Upper lobe of right lung (tissue), 1 donor: ENCODE measurements around the gene SCUBE1. TPM values are rescaled to one million over a fixed set of nuclear protein-coding genes. Genes with fewer than 3 reads are reported as not detected.

ENCODE experiments used
- ATAC-seq: fragments of 200-7000 bp; cut with Tn5 transposase; one replicate; pipeline ENCODE4 v1.9.1; 2020; ENCODE audit warnings: mild to moderate bottlenecking, moderate library complexity
- DNase-seq: peaks from one replicate; pipeline ENCODE4 v3.0.0-alpha.2; 2020
- H3K27ac ChIP-seq: fragments of 200-600 bp; one replicate; pipeline ENCODE4 v1.8.0; 2022
- H3K27me3 ChIP-seq: fragments of 200-600 bp; one replicate; pipeline ENCODE4 v1.8.0; 2022; ENCODE audit warnings: mild to moderate bottlenecking
- H3K36me3 ChIP-seq: fragments of 200-600 bp; one replicate; pipeline ENCODE4 v1.8.0; 2022
- H3K4me1 ChIP-seq: fragments of 200-600 bp; one replicate; pipeline ENCODE4 v1.8.0; 2022
- H3K4me3 ChIP-seq: fragments of 200-600 bp; one replicate; pipeline ENCODE4 v1.8.0; 2022; ENCODE audit warnings: mild to moderate bottlenecking
- H3K9me3 ChIP-seq: fragments of 200-600 bp; one replicate; pipeline ENCODE4 v1.8.0; 2022
- CTCF ChIP-seq: fragments of 200-600 bp; IDR thresholded peaks from one replicate; pipeline ENCODE4 v1.8.0; 2022; ENCODE audit warnings: antibody characterized with exemption
- intact Hi-C: fragments of 100-400 bp; cut with DNase I; formaldehyde crosslinking; loops from one replicate; pipeline ENCODE4 v1.11.0; 2022
- total RNA-seq: library from RNA; stranded (reverse); fragmentation: NEBNext Ultra II Directional; extraction: Animal tissue kit (Norgen Biotek cat#: 25700); gene quantifications from one replicate; pipeline ENCODE4 v1.2.1, GENCODE V29; 2021
- donor health status: DM: no; HTN: yes; CAD: no; lungs with severe emphysema.

Gene SCUBE1
- total RNA-seq, 1 donor from 2014 or later = 36.0 TPM

- Histone ChIP-seq H3K4me1 (peaks cover 5% of the 10 kb centered on the region), H3K27me3 (no peaks in the 10 kb centered on the region), H3K36me3 (no peaks in the 10 kb centered on the region), H3K27ac (no peak overlapping the region), H3K9me3 (no peaks in the 10 kb centered on the region), H3K4me3 (no peak overlapping the region)
- TF ChIP-seq CTCF = no peak
- no peak for DNase-seq
- no peak for ATAC-seq
- intact Hi-C loops = loop anchor here (10.0 kb wide), 1 partner anchor 108 kb away; no protein-coding TSS in a partner anchor
Observed at GRCh38 chr22:43277091-43277490, 66.1 kb downstream of the SCUBE1 start.

DNA sequence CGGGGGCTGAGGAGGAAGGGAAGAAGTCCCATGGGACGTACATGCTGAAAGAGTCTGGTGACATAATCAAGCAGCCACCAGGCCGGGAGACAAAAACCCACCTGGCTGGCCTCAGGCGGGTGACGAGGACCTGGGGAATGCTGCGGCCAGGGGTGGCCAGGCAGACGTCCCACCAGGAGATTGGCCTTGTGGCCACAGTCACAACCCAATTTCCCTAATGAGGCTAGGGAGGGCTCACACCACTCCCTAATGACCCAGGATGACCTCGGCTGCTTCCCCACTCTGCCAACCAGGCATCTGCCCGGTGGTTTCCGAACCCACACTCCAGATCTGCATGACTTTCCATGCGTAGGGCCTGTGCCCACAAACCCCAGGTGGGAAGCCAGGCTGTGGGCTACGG is 66.9 kb downstream of the SCUBE1 start:
- H3K36me3 ChIP-seq = no peaks in the 10 kb centered on the region
- intact Hi-C loops = loop anchor here (10.0 kb wide), 1 partner anchor 108 kb away; no protein-coding TSS in a partner anchor
- no peak overlapping the region for H3K27ac ChIP-seq
- no peaks in the 10 kb centered on the region for H3K9me3 ChIP-seq
- TF ChIP-seq CTCF = no peak
- H3K4me3 ChIP-seq = no peak overlapping the region
- ATAC-seq (no peak), DNase-seq (no peak)
- H3K27me3 ChIP-seq = no peaks in the 10 kb centered on the region
- H3K4me1 ChIP-seq = peaks cover 5% of the 10 kb centered on the region

DNA sequence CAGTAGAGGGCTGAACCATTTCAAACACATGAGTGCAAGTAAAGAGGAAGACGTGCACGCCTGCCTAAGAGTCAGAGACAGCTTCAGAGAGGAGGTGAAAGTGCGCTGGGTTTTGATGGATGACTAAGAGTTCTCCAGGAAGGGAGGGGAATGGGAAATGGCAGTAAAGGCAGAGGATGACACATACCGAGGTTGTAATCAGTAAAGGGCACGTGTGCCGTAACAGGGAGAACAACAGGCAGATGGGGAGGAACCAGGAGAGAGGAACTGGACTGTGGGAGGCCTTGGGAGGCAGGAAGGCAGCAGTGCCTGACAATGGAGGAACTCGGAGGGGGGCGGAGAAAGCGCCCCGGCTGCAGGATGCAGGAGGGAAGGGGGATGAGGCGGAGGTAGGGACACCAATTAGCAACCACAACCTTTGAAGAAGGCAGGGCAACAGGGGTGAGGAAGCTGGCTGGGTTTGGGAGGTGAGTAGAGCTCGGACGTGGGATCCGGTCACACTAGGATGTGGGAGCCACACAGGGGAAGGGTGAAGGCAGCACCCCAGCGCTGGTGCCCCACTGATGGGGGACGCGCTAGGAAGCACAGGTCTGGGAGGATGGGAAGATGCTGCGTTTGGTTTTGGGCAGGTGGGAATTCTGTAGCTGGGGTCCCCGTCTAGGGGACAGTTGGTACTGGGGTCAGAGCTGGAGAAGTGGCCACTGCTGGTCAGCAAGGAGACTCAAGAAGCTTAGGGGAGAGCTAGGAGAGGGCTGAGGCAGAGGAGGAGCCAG is 67.4 kb downstream of the SCUBE1 start:
- no peak overlapping the region for H3K27ac ChIP-seq
- ATAC-seq = peak; percentile 5
- no peaks in the 10 kb centered on the region for H3K9me3 ChIP-seq
- no peaks in the 10 kb centered on the region for H3K36me3 ChIP-seq
- TF ChIP-seq CTCF = no peak
- H3K27me3 ChIP-seq = no peaks in the 10 kb centered on the region
- no peak overlapping the region for H3K4me3 ChIP-seq
- H3K4me1 ChIP-seq = peaks cover 5% of the 10 kb centered on the region
- DNase-seq = no peak
- intact Hi-C loops = loop anchor here (10.0 kb wide), 1 partner anchor 109 kb away; no protein-coding TSS in a partner anchor

DNA sequence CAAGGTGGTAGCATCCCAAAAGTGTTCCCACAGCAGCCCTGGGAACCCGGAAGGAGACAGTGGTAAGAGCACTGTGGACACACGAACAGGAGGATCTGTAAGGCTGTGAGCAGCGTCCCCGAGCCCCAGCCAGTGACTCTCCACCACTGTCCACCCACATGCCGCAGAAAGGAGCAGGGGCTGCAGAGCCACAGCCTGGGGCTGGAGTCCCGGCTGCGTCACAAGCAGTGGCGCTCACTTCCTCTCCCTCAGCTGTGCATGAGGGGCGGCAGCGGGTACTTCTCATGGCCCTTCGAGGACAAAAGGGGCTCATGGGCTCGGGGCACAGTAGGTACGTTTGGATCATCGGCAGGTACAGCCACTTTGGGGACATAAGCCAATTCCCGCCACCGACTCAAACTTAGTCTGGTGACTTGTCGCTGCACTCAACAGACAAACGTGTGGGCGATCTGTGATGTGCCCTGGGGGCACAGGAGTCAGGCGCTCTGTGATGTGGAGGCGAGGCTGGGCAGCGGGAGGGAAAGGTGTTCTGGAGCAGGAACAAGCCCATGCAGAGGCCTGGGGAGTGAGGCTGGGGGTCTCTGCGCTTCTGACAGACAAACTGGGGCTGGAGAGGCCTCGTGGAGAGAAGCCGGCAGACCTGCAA is 68.5 kb downstream of the SCUBE1 start:
- DNase-seq (no peak), ATAC-seq (no peak)
- no peaks in the 10 kb centered on the region for H3K9me3 ChIP-seq
- H3K4me1 ChIP-seq = peaks cover 5% of the 10 kb centered on the region
- intact Hi-C loops = loop anchor here (10.0 kb wide), 1 partner anchor 110 kb away; no protein-coding TSS in a partner anchor
- H3K36me3 ChIP-seq = no peaks in the 10 kb centered on the region
- TF ChIP-seq CTCF = no peak
- no peak overlapping the region for H3K27ac ChIP-seq
- no peaks in the 10 kb centered on the region for H3K27me3 ChIP-seq
- no peak overlapping the region for H3K4me3 ChIP-seq

DNA sequence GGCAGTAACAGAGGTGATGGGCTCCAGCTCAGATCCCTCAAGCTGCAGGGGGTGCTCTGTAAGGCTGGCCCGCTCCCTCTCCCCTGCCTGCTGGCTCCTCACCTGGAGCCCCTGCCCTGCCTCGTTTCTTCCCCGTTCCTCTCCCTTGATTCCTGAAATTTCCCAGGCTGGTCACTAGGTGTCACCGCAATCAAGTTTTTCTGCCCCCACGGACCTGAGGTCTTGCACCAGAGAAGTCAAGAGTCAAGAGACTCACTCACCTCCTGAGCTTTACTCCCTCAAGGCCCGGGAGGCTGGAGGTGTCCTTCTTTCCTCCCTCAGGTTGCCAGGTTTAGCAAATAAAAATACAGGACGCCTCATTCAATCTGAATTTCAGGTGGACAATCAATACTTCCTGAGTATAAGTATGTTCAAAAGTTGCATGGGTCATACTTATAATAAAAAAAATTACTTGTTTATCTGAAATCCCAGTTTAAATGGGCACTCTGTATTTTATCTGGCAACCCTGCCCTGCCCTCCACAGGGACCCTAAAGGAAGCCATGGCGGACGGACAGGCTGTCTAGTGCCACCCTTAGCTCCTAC is 69.2 kb downstream of the SCUBE1 start:
- H3K27ac ChIP-seq = no peak overlapping the region
- no peaks in the 10 kb centered on the region for H3K9me3 ChIP-seq
- ATAC-seq (peak; percentile 66), DNase-seq (no peak)
- intact Hi-C loops = loop anchor here (10.0 kb wide), 1 partner anchor 111 kb away; no protein-coding TSS in a partner anchor
- H3K4me1 ChIP-seq = peaks cover 5% of the 10 kb centered on the region
- peak; percentile 75 for TF ChIP-seq CTCF
- H3K36me3 ChIP-seq = no peaks in the 10 kb centered on the region
- H3K4me3 ChIP-seq = no peak overlapping the region
- no peaks in the 10 kb centered on the region for H3K27me3 ChIP-seq
